Activated CD8-positive, alpha-beta memory T cell treated with anti-CD3 and anti-CD28 coated beads for 36 hours (primary cell): ENCODE measurements around the gene KCNJ4. TPM values are rescaled to one million over a fixed set of nuclear protein-coding genes. Genes with fewer than 3 reads are reported as not detected.
"Not testable (repeated sequence)": the region's sequence is repeated elsewhere in the genome, so short reads cannot be mapped to it uniquely, and the experiment has no call there.

Source experiments
- CTCF ChIA-PET: fragments of 350-600 bp; sonication (Branson Sonifier 250); formaldehyde crosslinking; loops from one replicate; lab custom pipeline; 2021; ENCODE audit warnings: antibody characterized with exemption; lab: Charles Lee
- POLR2A ChIA-PET: fragments of 350-600 bp; sonication (Branson Sonifier 250); formaldehyde crosslinking; loops from one replicate; lab custom pipeline; 2021; ENCODE audit warnings: antibody characterized with exemption; lab: Charles Lee
- total RNA-seq, 2 experiments: library from RNA; stranded (reverse); gene quantifications; one replicate each; pipeline ENCODE4 v1.2.3, GENCODE V29; 2021

KCNJ4 gene
- total RNA-seq, 2 experiments from 2014 or later: not detected

- POLR2A ChIA-PET: no interaction called here
Observed at GRCh38 chr22:38422611-38423511, 32.1 kb downstream of the KCNJ4 start.

GRCh38 chr22:38420734-38421133, 34.3 kb downstream of the KCNJ4 start:
- CTCF ChIA-PET: no interaction called here
- POLR2A ChIA-PET: no interaction called here

More at GRCh38 chr22:38422611-38423511, 32.1 kb downstream of the KCNJ4 start:
- CTCF ChIA-PET: interaction anchor here (0.8 kb wide), 1 partner anchor 13 kb away, joined by 3 read pairs; no protein-coding TSS in a partner anchor

GRCh38 chr22:38419858-38420160, 35.2 kb downstream of the KCNJ4 start:
- ChIA-PET POLR2A (no interaction called here), CTCF (no interaction called here)

- ChIA-PET POLR2A (no interaction called here), CTCF (no interaction called here)
Observed at GRCh38 chr22:38419121-38419857, 35.7 kb downstream of the KCNJ4 start.

GRCh38 chr22:38418589-38418988, 36.4 kb downstream of the KCNJ4 start:
- ChIA-PET CTCF (no interaction called here), POLR2A (no interaction called here)

- CTCF ChIA-PET: no interaction called here
Observed at GRCh38 chr22:38417252-38418060, 37.5 kb downstream of the KCNJ4 start.

GRCh38 chr22:38416621-38417251, 38.3 kb downstream of the KCNJ4 start:
- ChIA-PET CTCF (interaction anchor here (0.5 kb wide), 1 partner anchor 48 kb away, joined by 3 read pairs; no protein-coding TSS in a partner anchor), POLR2A (no interaction called here)

More at GRCh38 chr22:38417252-38418060, 37.5 kb downstream of the KCNJ4 start:
- POLR2A ChIA-PET: no interaction called here

- CTCF ChIA-PET: interaction anchor here (0.5 kb wide), 1 partner anchor 49 kb away, joined by 3 read pairs; no protein-coding TSS in a partner anchor
Observed at GRCh38 chr22:38415561-38416321, 39.3 kb downstream of the KCNJ4 start.

GRCh38 chr22:38415046-38415445, 40.0 kb downstream of the KCNJ4 start:
- CTCF ChIA-PET: interaction anchor here (1.1 kb wide), 1 partner anchor 363 kb away, joined by 3 read pairs; no protein-coding TSS in a partner anchor

More at GRCh38 chr22:38415561-38416321, 39.3 kb downstream of the KCNJ4 start:
- POLR2A ChIA-PET: no interaction called here

GRCh38 chr22:38414009-38414395, 41.0 kb downstream of the KCNJ4 start:
- ChIA-PET CTCF (interaction anchor here (0.6 to 1.1 kb wide), 2 partner anchors 65 to 362 kb away, joined by 3 to 4 read pairs; no protein-coding TSS in a partner anchor), POLR2A (no interaction called here)

More at GRCh38 chr22:38415046-38415445, 40.0 kb downstream of the KCNJ4 start:
- POLR2A ChIA-PET: no interaction called here

- CTCF ChIA-PET: interaction anchor here (0.7 to 1.2 kb wide), 4 partner anchors 12 to 207 kb away, joined by 3 read pairs; partner anchors contain the start of gene KDELR3
- POLR2A ChIA-PET: interaction anchor here (0.7 kb wide), 1 partner anchor 157 kb away, joined by 8 read pairs; no protein-coding TSS in a partner anchor
Observed at GRCh38 chr22:38413085-38414008, 41.7 kb downstream of the KCNJ4 start.

- CTCF ChIA-PET: interaction anchor here (0.7 to 1.2 kb wide), 4 partner anchors 11 to 209 kb away, joined by 3 read pairs; partner anchors contain the start of gene KDELR3
- POLR2A ChIA-PET: interaction anchor here (0.7 kb wide), 1 partner anchor 158 kb away, joined by 8 read pairs; no protein-coding TSS in a partner anchor
Observed at GRCh38 chr22:38412435-38413084, 42.4 kb downstream of the KCNJ4 start.

- CTCF ChIA-PET: interaction anchor here (0.7 to 0.8 kb wide), 3 partner anchors 49 to 271 kb away, joined by 3 to 4 read pairs (median 3); partner anchors contain the start of gene TOMM22
- POLR2A ChIA-PET: interaction anchor here (0.7 kb wide), 1 partner anchor 70 kb away, joined by 7 read pairs; no protein-coding TSS in a partner anchor
Observed at GRCh38 chr22:38411016-38411415, 44.0 kb downstream of the KCNJ4 start.

GRCh38 chr22:38409916-38410315, 45.1 kb downstream of the KCNJ4 start:
- POLR2A ChIA-PET, CTCF ChIA-PET: not testable (repeated sequence)

GRCh38 chr22:38406617-38407016, 48.4 kb downstream of the KCNJ4 start:
- CTCF ChIA-PET: no interaction called here
- POLR2A ChIA-PET: no interaction called here

GRCh38 chr22:38404419-38404818, 50.6 kb downstream of the KCNJ4 start:
- ChIA-PET POLR2A (no interaction called here), CTCF (no interaction called here)
